NCI-H2227 (cell line): ENCODE data around the gene RCC2.
"Not testable (repeated sequence)": the region's sequence is repeated elsewhere in the genome, so short reads cannot be mapped to it uniquely, and the experiment has no call there.

ENCODE experiments used
- DNase-seq: peaks from one replicate; lab custom pipeline; 2025; ENCODE audit not compliant: unreplicated experiment; lab: John Stamatoyannopoulos, UW

RCC2 gene

GRCh38 chr1:17439250-17440073 lies at the start of gene RCC2:
TSS of gene RCC2 (minus strand) at chr1:17439677. CDS start at chr1:17438514, 1,163 bp downstream.
- DNase-seq, result peak; percentile 88

GRCh38 chr1:17486242-17486641 lies 46.8 kb upstream of the RCC2 start:
- DNase-seq, result no peak

GRCh38 chr1:17485281-17485680 lies 45.8 kb upstream of the RCC2 start:
- DNase-seq, result no peak

- not testable (repeated sequence) for DNase-seq
Measured at GRCh38 chr1:17481981-17482380, 42.5 kb upstream of the RCC2 start.

GRCh38 chr1:17480846-17481245 lies 41.4 kb upstream of the RCC2 start:
- no peak for DNase-seq

GRCh38 chr1:17475752-17476151 lies 36.3 kb upstream of the RCC2 start:
- DNase-seq, result peak; percentile 27

GRCh38 chr1:17474836-17475555 lies 35.5 kb upstream of the RCC2 start:
- not testable (repeated sequence) for DNase-seq

GRCh38 chr1:17472814-17473213 lies 33.3 kb upstream of the RCC2 start:
- DNase-seq, result no peak

GRCh38 chr1:17471393-17471792 lies 31.9 kb upstream of the RCC2 start:
- DNase-seq, result no peak

- DNase-seq, result no peak
Measured at GRCh38 chr1:17470021-17470799, 30.7 kb upstream of the RCC2 start.

- not testable (repeated sequence) for DNase-seq
Measured at GRCh38 chr1:17468357-17469265, 29.1 kb upstream of the RCC2 start.

GRCh38 chr1:17466359-17466758 lies 26.9 kb upstream of the RCC2 start:
- DNase-seq, result no peak

- no peak for DNase-seq
Measured at GRCh38 chr1:17465228-17465627, 25.8 kb upstream of the RCC2 start.

- DNase-seq, result no peak
Measured at GRCh38 chr1:17463991-17464390, 24.5 kb upstream of the RCC2 start.

GRCh38 chr1:17462669-17463068 lies 23.2 kb upstream of the RCC2 start:
- DNase-seq, result no peak

GRCh38 chr1:17460219-17460618 lies 20.7 kb upstream of the RCC2 start:
- DNase-seq, result peak; percentile 22

- no peak for DNase-seq
Measured at GRCh38 chr1:17458794-17459193, 19.3 kb upstream of the RCC2 start.

GRCh38 chr1:17452686-17453085 lies 13.2 kb upstream of the RCC2 start:
- no peak for DNase-seq

- peak; percentile 31 for DNase-seq
Measured at GRCh38 chr1:17452203-17452602, 12.7 kb upstream of the RCC2 start.

- peak; percentile 57 for DNase-seq
Measured at GRCh38 chr1:17451731-17452130, 12.3 kb upstream of the RCC2 start.
